ENCODE measurements around the gene ZNF664.

ZNF664 gene

DNA sequence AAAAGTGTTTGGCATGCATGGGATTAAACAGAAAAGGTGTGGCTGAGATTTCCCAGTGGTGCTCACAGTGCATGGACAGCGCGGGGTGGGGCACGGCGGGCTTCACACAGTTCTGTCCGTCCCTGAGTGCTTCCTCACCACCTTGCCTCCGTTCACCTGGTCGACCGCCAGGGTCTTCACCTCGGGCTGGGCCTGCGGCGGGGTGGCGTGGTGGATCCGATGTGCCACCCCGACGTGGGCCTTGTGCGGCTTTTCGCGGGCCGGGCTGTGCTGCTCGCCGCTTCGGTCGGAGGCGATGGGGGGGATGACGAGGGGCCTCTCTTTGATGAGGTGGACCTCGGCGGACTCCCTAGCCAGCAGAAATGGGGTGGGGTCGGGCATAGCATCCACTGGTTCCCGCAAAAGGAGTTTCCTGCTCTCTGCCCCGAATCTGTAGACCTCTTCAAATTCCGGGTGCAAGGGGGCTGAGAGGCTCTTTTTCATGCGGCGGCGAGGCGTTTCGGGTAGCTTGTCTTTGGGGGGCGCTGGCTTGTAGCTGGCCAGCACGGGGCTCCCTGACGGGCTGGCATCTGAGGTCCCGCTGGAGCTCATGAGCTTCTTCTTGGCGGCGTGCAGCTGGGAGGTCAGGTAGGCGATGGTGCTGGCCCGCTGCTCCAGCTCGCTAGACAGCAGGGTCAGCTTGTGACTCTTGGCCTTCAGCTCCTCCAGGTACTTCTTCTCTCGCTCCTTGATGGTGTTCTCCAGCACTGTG, 35.9 kb upstream of the ZNF664 start:
- in situ Hi-C loops (cut with MboI; ENCODE audit: low sequenced_read_pairs, unreplicated experiment): no loop called here
- DNase-seq (ENCODE audit: low spot score): no peak
- TF ChIP-seq, protein P1, sequence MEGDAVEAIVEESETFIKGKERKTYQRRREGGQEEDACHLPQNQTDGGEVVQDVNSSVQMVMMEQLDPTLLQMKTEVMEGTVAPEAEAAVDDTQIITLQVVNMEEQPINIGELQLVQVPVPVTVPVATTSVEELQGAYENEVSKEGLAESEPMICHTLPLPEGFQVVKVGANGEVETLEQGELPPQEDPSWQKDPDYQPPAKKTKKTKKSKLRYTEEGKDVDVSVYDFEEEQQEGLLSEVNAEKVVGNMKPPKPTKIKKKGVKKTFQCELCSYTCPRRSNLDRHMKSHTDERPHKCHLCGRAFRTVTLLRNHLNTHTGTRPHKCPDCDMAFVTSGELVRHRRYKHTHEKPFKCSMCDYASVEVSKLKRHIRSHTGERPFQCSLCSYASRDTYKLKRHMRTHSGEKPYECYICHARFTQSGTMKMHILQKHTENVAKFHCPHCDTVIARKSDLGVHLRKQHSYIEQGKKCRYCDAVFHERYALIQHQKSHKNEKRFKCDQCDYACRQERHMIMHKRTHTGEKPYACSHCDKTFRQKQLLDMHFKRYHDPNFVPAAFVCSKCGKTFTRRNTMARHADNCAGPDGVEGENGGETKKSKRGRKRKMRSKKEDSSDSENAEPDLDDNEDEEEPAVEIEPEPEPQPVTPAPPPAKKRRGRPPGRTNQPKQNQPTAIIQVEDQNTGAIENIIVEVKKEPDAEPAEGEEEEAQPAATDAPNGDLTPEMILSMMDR (IDR thresholded peaks at IDR 0.05; ENCODE audit: borderline replicate concordance, control extremely low read depth, extremely low read depth, insufficient read depth, missing control alignments): no peak

DNA sequence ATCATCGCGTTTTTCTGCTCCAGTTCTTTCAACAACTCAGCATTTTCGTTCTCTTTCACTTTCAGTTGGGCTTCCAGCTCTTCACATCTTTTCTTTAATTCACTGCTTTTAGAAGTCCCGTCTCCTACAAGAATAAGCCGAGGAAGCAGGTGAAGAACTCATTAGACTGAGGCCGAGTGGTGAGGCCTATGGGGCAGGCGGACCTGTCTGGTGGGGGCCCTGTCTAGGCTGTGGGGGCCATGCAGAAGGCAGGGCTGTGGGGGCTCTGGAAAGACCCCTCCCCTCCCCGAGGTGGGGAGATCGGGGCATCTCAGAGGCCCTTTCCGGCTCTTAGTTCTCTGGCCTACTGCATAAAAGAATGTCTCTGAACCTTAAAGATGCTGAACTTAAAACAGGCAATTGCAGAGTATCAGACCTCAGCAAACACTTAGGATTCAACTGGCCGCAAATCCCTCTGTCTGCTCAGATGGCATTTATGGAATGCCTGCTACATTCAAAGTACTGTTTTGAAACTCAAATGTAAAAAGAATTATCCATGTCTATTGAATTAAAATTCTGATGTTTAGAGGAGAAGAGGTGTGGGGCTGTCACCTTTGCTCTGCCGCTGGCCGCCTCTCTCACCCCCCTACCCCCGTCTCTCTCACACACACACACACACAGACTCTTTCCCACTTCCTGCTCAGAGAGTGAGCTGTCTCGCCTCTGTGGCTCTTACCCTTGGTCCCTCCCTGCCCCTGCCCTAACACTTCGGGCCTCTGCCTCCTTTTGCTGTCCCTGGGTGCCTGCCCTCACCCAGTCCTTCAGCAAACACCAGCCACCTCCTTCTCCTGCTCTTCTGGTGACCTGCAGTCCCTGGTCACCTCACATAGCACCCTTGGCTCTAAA, 35.1 kb upstream of the ZNF664 start:
- TF ChIP-seq, protein P1 (IDR thresholded peaks at IDR 0.05; ENCODE audit: borderline replicate concordance, control extremely low read depth, extremely low read depth, insufficient read depth, missing control alignments): no peak
- peak; percentile 58 for DNase-seq (ENCODE audit: low spot score)
- in situ Hi-C loops (cut with MboI; ENCODE audit: low sequenced_read_pairs, unreplicated experiment): no loop called here

DNA sequence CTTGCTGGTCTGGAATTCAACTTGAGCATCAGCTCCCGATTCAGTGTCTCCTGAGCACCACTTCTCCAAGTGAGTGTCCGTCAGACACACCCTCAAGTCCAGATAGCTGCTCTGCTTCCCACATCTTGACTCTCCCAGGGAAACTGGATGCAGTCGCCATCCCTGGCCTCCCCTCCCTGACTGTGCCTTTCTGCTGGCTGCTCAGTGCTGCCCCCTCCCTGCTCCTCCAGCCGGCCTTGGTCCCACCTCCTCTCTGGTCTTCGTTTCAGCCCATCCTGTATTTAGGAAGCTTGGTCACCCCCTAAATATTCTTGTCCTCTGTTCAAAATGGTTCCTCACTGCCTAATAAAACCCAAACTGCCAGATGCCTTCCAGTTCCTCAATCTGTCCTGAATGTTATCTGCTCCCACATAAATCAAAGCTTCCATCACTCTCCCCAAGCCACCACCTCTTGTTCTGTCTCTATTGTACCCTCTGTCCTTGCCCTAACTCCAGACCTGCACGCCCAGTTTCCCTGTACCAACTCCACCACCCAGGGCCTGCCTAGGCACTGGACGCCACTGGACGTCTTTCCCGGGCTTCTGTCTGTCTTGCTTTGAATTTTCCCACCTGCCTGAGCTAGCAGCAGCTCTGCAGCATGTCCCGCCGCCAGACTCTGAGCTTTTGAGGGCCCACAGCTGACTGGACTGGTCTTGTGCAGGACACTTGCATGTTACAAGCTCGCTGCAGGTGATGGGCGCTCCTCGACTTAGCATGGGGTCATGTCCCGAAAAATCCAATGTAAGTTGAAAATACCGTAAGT, 34.1 kb upstream of the ZNF664 start:
- in situ Hi-C loops (cut with MboI; ENCODE audit: low sequenced_read_pairs, unreplicated experiment): no loop called here
- TF ChIP-seq, protein P1 (IDR thresholded peaks at IDR 0.05; ENCODE audit: borderline replicate concordance, control extremely low read depth, extremely low read depth, insufficient read depth, missing control alignments): peak; percentile 8
- no peak for DNase-seq (ENCODE audit: low spot score)

DNA sequence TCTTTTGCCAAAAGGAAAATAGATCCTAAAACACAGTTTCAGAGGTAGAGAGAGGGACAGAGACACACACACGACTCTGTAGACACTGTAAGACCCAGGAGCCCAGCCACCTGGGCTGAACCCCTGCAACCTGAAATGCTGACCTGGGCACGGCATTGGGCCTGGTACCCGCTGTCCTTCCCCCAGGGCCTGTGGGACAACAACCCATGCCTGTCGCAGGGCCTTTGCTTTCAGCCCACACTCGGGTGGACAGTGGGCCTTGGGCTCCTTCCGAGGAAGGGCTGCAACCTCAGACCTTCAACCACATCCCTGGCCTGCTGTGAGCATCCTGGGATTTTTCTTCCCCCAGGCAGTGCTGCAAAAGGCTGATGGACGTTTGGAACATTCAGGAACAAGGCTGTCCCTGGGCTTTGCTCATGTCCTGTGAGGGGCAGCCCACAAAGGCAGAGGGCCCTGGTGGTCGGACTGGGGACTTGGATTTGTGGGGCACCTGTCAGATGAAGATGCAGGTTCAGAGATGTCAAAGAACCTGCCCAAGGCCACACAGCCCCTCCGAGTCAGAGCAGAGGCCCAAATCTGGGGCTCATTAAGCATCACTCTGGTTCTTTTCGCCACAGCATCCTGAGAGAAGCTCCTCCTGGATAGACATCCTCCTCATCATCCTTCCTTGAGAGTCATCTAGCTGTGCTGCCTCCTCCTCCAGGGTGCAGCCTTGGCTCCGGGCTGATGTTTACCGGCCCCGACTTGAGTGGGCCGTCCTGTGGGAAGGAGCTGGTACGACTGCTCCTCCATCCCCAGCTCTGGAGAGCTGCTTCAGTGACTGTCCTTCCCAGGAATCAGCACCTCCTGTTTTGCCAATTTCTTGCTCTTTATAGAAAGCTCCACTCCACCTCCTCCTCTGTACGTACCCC, 33.0 kb upstream of the ZNF664 start:
- TF ChIP-seq, protein P1 (IDR thresholded peaks at IDR 0.05; ENCODE audit: borderline replicate concordance, control extremely low read depth, extremely low read depth, insufficient read depth, missing control alignments): no peak

DNA sequence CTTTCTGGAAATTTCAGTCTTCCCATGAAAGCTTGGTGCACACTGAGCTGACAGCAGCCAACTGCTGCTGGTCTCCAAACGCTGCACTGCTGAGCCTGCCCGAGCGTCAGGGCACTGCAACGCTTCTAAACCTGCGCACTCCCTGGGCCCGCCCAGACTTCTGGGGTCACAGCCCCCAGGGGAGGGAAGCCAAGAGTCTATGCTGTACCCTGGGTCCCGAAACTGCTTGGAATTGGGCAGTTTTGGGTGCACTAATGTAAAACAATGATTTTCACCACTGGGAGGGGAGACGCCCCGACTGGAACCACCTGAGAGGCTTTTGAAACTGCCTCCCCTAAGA, 32.4 kb upstream of the ZNF664 start:
- DNase-seq (ENCODE audit: low spot score): no peak

More for the DNA sequence above, 33.0 kb upstream of the ZNF664 start:
- in situ Hi-C loops (cut with MboI; ENCODE audit: low sequenced_read_pairs, unreplicated experiment): no loop called here
- no peak for DNase-seq (ENCODE audit: low spot score)

More for the DNA sequence above, 32.4 kb upstream of the ZNF664 start:
- TF ChIP-seq, protein P1 (IDR thresholded peaks at IDR 0.05; ENCODE audit: borderline replicate concordance, control extremely low read depth, extremely low read depth, insufficient read depth, missing control alignments): no peak
- in situ Hi-C loops (cut with MboI; ENCODE audit: low sequenced_read_pairs, unreplicated experiment): no loop called here

Measured in GM13976 (cell line).